ENCODE data around the gene PCK2. TPM values are rescaled to one million over a fixed set of nuclear protein-coding genes. Genes with fewer than 3 reads are reported as not detected.

Gene PCK2
- total and polyA plus RNA-seq, 2 donors (not counting 3 experiments of a cell fraction or from before 2014, with no cell fraction given): 23.5 to 24.5 TPM

DNA sequence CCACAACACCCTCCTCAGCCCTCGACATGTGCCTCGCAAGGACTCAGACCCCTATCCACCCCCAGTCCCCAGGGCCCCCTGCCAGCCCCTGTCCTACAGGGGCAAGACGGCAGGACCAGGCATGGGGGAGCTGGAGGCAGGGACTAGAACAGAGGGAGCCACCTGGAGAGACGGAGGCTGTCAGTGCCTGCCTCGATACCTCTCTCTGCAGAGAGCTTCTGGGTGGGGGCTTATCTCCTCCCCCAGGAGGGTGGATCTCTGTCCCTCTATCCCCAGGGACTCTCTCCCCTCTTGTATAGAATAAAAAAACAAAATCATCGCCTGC is 24.7 kb upstream of the PCK2 start:
- no peak overlapping the region for H3K27ac ChIP-seq (ENCODE audit: insufficient read depth, low read depth, low read length)
- intact Hi-C loops (cut with micrococcal nuclease): no loop called here
- H3K9me1 ChIP-seq (replicated peaks; ENCODE audit: control insufficient read depth, extremely low read depth, insufficient read depth, low read length): no peaks in the 10 kb centered on the region
- H3K27me3 ChIP-seq (ENCODE audit: control insufficient read depth in 2 of 2, insufficient read depth in 2 of 2, low read length in 2 of 2): peaks cover 0 to 1% of the 10 kb centered on the region in 2 experiments
- no peak overlapping the region for H3K4me2 ChIP-seq (ENCODE audit: insufficient read depth, low read length)
- H3K4me3 ChIP-seq (replicated peaks in 1 of 3; ENCODE audit: insufficient read depth in 1 of 3, low read depth in 1 of 3, low read length in 3 of 3): no peak overlapping the region
- H3K9ac ChIP-seq (replicated peaks; ENCODE audit: extremely low read depth, insufficient read depth, low read length): no peak overlapping the region
- dilution Hi-C loops (cut with MboI; ENCODE audit: extremely low pct_ligation_motif_present, low sequenced_read_pairs): no loop called here
- DNase-seq (ENCODE audit: low read depth, low spot score) (no peak), FAIRE-seq (no peak)
- no peaks in the 10 kb centered on the region for H3K36me3 ChIP-seq (ENCODE audit: control insufficient read depth in 2 of 2, extremely low read depth in 1 of 2, insufficient read depth in 2 of 2, low read length in 2 of 2)
- no TSS peak for BruUV-seq (replicated peaks)
- H3K4me1 ChIP-seq (ENCODE audit: control insufficient read depth, extremely low read depth, insufficient read depth, low read length): no peaks in the 10 kb centered on the region
- no peak overlapping the region for H2AFZ ChIP-seq (ENCODE audit: low read depth, low read length)
- CTCF ChIA-PET: interaction anchor here (0.6 to 5.5 kb wide), 4 partner anchors 12 to 39 kb away, joined by 3 to 36 read pairs (median 10); no protein-coding TSS in a partner anchor
- no peaks in the 10 kb centered on the region for H4K20me1 ChIP-seq (replicated peaks; ENCODE audit: control insufficient read depth, extremely low read depth, insufficient read depth, low read length)
- H3K9me3 ChIP-seq (replicated peaks; ENCODE audit: control insufficient read depth, insufficient read depth, low read length): no peaks in the 10 kb centered on the region
- TF ChIP-seq POLR2A (IDR thresholded peaks at IDR 0.05; ENCODE audit: low read depth, low read length) (no peak), JUN (IDR thresholded peaks at IDR 0.05; ENCODE audit: borderline replicate concordance, insufficient read depth, insufficient read length, low read depth) (no peak), GATA2 (IDR thresholded peaks at IDR 0.05; ENCODE audit: insufficient read depth, insufficient read length, low read depth, low read length) (no peak), EZH2 (IDR thresholded peaks at IDR 0.05; ENCODE audit: borderline replicate concordance, low read depth, low read length, severe bottlenecking) (no peak), MYC (IDR thresholded peaks at IDR 0.05; ENCODE audit: low read depth, low read length) (no peak), FOS (IDR thresholded peaks at IDR 0.05; ENCODE audit: borderline replicate concordance, insufficient read depth, low read length) (no peak), POLR2AphosphoS5 (IDR thresholded peaks at IDR 0.05; ENCODE audit: insufficient read depth, low read depth, low read length) (no peak)
- TF ChIP-seq, protein P1, sequence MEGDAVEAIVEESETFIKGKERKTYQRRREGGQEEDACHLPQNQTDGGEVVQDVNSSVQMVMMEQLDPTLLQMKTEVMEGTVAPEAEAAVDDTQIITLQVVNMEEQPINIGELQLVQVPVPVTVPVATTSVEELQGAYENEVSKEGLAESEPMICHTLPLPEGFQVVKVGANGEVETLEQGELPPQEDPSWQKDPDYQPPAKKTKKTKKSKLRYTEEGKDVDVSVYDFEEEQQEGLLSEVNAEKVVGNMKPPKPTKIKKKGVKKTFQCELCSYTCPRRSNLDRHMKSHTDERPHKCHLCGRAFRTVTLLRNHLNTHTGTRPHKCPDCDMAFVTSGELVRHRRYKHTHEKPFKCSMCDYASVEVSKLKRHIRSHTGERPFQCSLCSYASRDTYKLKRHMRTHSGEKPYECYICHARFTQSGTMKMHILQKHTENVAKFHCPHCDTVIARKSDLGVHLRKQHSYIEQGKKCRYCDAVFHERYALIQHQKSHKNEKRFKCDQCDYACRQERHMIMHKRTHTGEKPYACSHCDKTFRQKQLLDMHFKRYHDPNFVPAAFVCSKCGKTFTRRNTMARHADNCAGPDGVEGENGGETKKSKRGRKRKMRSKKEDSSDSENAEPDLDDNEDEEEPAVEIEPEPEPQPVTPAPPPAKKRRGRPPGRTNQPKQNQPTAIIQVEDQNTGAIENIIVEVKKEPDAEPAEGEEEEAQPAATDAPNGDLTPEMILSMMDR (IDR thresholded peaks at IDR 0.05; ENCODE audit: extremely low read depth in 1 of 2, insufficient read depth in 1 of 2, low read depth in 1 of 2, low read length in 2 of 2): no peak
- TF ChIP-seq, protein P2, sequence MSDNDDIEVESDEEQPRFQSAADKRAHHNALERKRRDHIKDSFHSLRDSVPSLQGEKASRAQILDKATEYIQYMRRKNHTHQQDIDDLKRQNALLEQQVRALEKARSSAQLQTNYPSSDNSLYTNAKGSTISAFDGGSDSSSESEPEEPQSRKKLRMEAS (IDR thresholded peaks at IDR 0.05; ENCODE audit: insufficient read depth, insufficient read length): no peak
- POLR2A ChIA-PET: no interaction called here
- H3K79me2 ChIP-seq (ENCODE audit: control insufficient read depth, insufficient read depth, low read length): no peaks in the 10 kb centered on the region
